IPS-20b (cell line): Measurements from ENCODE around the gene ETV3L.
"Not testable (repeated sequence)": the region's sequence is repeated elsewhere in the genome, so short reads cannot be mapped to it uniquely, and the experiment has no call there.

Source experiments
- H3K27ac ChIP-seq: one replicate; pipeline ENCODE4 v1.5.1; 2013; ENCODE audit warnings: low read length
- H3K27me3 ChIP-seq: 2 replicates; pipeline ENCODE4 v1.6.1; 2013; ENCODE audit warnings: mild to moderate bottlenecking, low read length, inconsistent platforms; ENCODE audit not compliant: insufficient read depth
- H3K36me3 ChIP-seq: 2 replicates; pipeline ENCODE4 v1.6.1; 2013; ENCODE audit warnings: low read depth, mild to moderate bottlenecking, inconsistent platforms, low read length, moderate library complexity; ENCODE audit not compliant: insufficient read depth
- H3K4me1 ChIP-seq: 2 replicates; pipeline ENCODE4 v1.6.1; 2013; ENCODE audit warnings: mild to moderate bottlenecking, control low read depth, inconsistent platforms, low read length, moderate library complexity; ENCODE audit not compliant: insufficient read depth
- H3K4me3 ChIP-seq: 2 replicates; pipeline ENCODE4 v1.5.1; 2013; ENCODE audit warnings: mild to moderate bottlenecking, low read length, inconsistent platforms
- H3K9ac ChIP-seq: 2 replicates; pipeline ENCODE4 v1.6.1; 2013; ENCODE audit warnings: low read depth, mild to moderate bottlenecking, inconsistent platforms, low read length, moderate library complexity
- H3K9me3 ChIP-seq: 2 replicates; pipeline ENCODE4 v1.6.1; 2013; ENCODE audit warnings: mild to moderate bottlenecking, low read depth, low read length, inconsistent platforms; ENCODE audit not compliant: insufficient read depth

ETV3L gene

GRCh38 chr1:157098987-157099632, 498 bp downstream of the ETV3L start:
- not testable (repeated sequence) for H3K4me1 ChIP-seq, H3K4me3 ChIP-seq, H3K27me3 ChIP-seq, H3K36me3 ChIP-seq, H3K9ac ChIP-seq, H3K9me3 ChIP-seq, H3K27ac ChIP-seq

- no peak overlapping the region for H3K9ac ChIP-seq
- H3K36me3 ChIP-seq, result no peaks in the 10 kb centered on the region
- no peak overlapping the region for H3K27ac ChIP-seq
- no peak overlapping the region for H3K4me3 ChIP-seq
- H3K27me3 ChIP-seq, result no peaks in the 10 kb centered on the region
- no peaks in the 10 kb centered on the region for H3K4me1 ChIP-seq
- H3K9me3 ChIP-seq, result no peaks in the 10 kb centered on the region
These were observed 1.1 kb downstream of the ETV3L start for GRCh38 chr1:157098519-157098918.

- Histone ChIP-seq H3K4me1 (no peaks in the 10 kb centered on the region), H3K27ac (no peak overlapping the region), H3K9ac (no peak overlapping the region), H3K9me3 (no peaks in the 10 kb centered on the region), H3K36me3 (no peaks in the 10 kb centered on the region), H3K4me3 (no peak overlapping the region), H3K27me3 (no peaks in the 10 kb centered on the region)
These were observed 1.9 kb downstream of the ETV3L start for GRCh38 chr1:157097692-157098091.

GRCh38 chr1:157096881-157097280, 2.7 kb downstream of the ETV3L start:
- no peak overlapping the region for H3K9ac ChIP-seq
- no peaks in the 10 kb centered on the region for H3K9me3 ChIP-seq
- no peaks in the 10 kb centered on the region for H3K27me3 ChIP-seq
- no peaks in the 10 kb centered on the region for H3K36me3 ChIP-seq
- H3K4me3 ChIP-seq, result no peak overlapping the region
- H3K27ac ChIP-seq, result no peak overlapping the region
- no peaks in the 10 kb centered on the region for H3K4me1 ChIP-seq

- no peak overlapping the region for H3K4me3 ChIP-seq
- no peaks in the 10 kb centered on the region for H3K9me3 ChIP-seq
- no peaks in the 10 kb centered on the region for H3K27me3 ChIP-seq
- H3K4me1 ChIP-seq, result no peaks in the 10 kb centered on the region
- no peaks in the 10 kb centered on the region for H3K36me3 ChIP-seq
- H3K9ac ChIP-seq, result no peak overlapping the region
- H3K27ac ChIP-seq, result no peak overlapping the region
These were observed 4.1 kb downstream of the ETV3L start for GRCh38 chr1:157095551-157095950.

GRCh38 chr1:157095091-157095490, 4.5 kb downstream of the ETV3L start:
- no peaks in the 10 kb centered on the region for H3K4me1 ChIP-seq
- H3K27ac ChIP-seq, result no peak overlapping the region
- no peak overlapping the region for H3K4me3 ChIP-seq
- H3K9ac ChIP-seq, result no peak overlapping the region
- H3K36me3 ChIP-seq, result no peaks in the 10 kb centered on the region
- H3K27me3 ChIP-seq, result no peaks in the 10 kb centered on the region
- H3K9me3 ChIP-seq, result no peaks in the 10 kb centered on the region

- no peaks in the 10 kb centered on the region for H3K27me3 ChIP-seq
- no peak overlapping the region for H3K9ac ChIP-seq
- H3K36me3 ChIP-seq, result no peaks in the 10 kb centered on the region
- no peak overlapping the region for H3K27ac ChIP-seq
- H3K4me1 ChIP-seq, result no peaks in the 10 kb centered on the region
- H3K9me3 ChIP-seq, result no peaks in the 10 kb centered on the region
- no peak overlapping the region for H3K4me3 ChIP-seq
These were observed 6.8 kb downstream of the ETV3L start for GRCh38 chr1:157092831-157093230.

- no peaks in the 10 kb centered on the region for H3K36me3 ChIP-seq
- H3K4me3 ChIP-seq, result no peak overlapping the region
- H3K27ac ChIP-seq, result no peak overlapping the region
- 0 out of 2 replicates have a peak, but pooled peaks cover 1% of the 10 kb centered on the region for H3K4me1 ChIP-seq
- H3K9me3 ChIP-seq, result no peaks in the 10 kb centered on the region
- H3K9ac ChIP-seq, result no peak overlapping the region
- H3K27me3 ChIP-seq, result no peaks in the 10 kb centered on the region
These were observed 7.8 kb downstream of the ETV3L start for GRCh38 chr1:157091668-157092273.

GRCh38 chr1:157091186-157091585, 8.4 kb downstream of the ETV3L start:
- no peaks in the 10 kb centered on the region for H3K27me3 ChIP-seq
- no peak overlapping the region for H3K9ac ChIP-seq
- no peaks in the 10 kb centered on the region for H3K36me3 ChIP-seq
- peaks cover 5% of the 10 kb centered on the region; the same call in 1 of the 2 replicates for H3K4me1 ChIP-seq
- H3K27ac ChIP-seq, result no peak overlapping the region
- H3K4me3 ChIP-seq, result no peak overlapping the region
- no peaks in the 10 kb centered on the region for H3K9me3 ChIP-seq

- no peak overlapping the region for H3K4me3 ChIP-seq
- H3K4me1 ChIP-seq, result peaks cover 5% of the 10 kb centered on the region; the same call in 1 of the 2 replicates
- H3K9ac ChIP-seq, result no peak overlapping the region
- H3K27ac ChIP-seq, result no peak overlapping the region
- no peaks in the 10 kb centered on the region for H3K9me3 ChIP-seq
- no peaks in the 10 kb centered on the region for H3K27me3 ChIP-seq
- no peaks in the 10 kb centered on the region for H3K36me3 ChIP-seq
These were observed 8.8 kb downstream of the ETV3L start for GRCh38 chr1:157090771-157091170.

- no peaks in the 10 kb centered on the region for H3K36me3 ChIP-seq
- H3K4me1 ChIP-seq, result peaks cover 5% of the 10 kb centered on the region; the same call in 1 of the 2 replicates
- no peaks in the 10 kb centered on the region for H3K27me3 ChIP-seq
- H3K9ac ChIP-seq, result no peak overlapping the region
- no peak overlapping the region for H3K4me3 ChIP-seq
- no peak overlapping the region for H3K27ac ChIP-seq
- H3K9me3 ChIP-seq, result no peaks in the 10 kb centered on the region
These were observed 9.4 kb downstream of the ETV3L start for GRCh38 chr1:157090196-157090647.

- Histone ChIP-seq H3K4me3 (no peak overlapping the region), H3K9me3 (no peaks in the 10 kb centered on the region), H3K4me1 (peaks cover 5% of the 10 kb centered on the region; the same call in 1 of the 2 replicates), H3K27me3 (no peaks in the 10 kb centered on the region), H3K9ac (no peak overlapping the region), H3K27ac (no peak overlapping the region), H3K36me3 (no peaks in the 10 kb centered on the region)
These were observed 9.8 kb downstream of the ETV3L start for GRCh38 chr1:157089789-157090188.
